NB4 (cell line): Measurements from ENCODE around the gene CDH18.

Experiments used
- CTCF ChIP-seq: IDR thresholded peaks from one replicate; pipeline ENCODE4 v1.5.1; 2012; ENCODE audit warnings: low read depth, low read length
- MAX ChIP-seq: IDR thresholded peaks from 2 replicates; pipeline ENCODE4 v1.6.1; 2011; ENCODE audit warnings: low read depth, low read length
- MYC ChIP-seq: IDR thresholded peaks from 2 replicates; pipeline ENCODE4 v1.6.1; 2011; ENCODE audit warnings: low read depth, low read length
- POLR2A ChIP-seq: IDR thresholded peaks from 2 replicates; pipeline ENCODE4 v1.6.1; 2011; ENCODE audit warnings: mild to moderate bottlenecking; ENCODE audit not compliant: insufficient read length; ENCODE audit errors: extremely low read depth

GRCh38 chr5:19795218-19795617 is 192.8 kb downstream of the CDH18 start:
- TF ChIP-seq CTCF (no peak), POLR2A (no peak), MAX (no peak), MYC (no peak)
